Measurements from ENCODE around the gene FKBP1B.
"Not testable (repeated sequence)": the region's sequence is repeated elsewhere in the genome, so short reads cannot be mapped to it uniquely, and the experiment has no call there.

FKBP1B gene

DNA sequence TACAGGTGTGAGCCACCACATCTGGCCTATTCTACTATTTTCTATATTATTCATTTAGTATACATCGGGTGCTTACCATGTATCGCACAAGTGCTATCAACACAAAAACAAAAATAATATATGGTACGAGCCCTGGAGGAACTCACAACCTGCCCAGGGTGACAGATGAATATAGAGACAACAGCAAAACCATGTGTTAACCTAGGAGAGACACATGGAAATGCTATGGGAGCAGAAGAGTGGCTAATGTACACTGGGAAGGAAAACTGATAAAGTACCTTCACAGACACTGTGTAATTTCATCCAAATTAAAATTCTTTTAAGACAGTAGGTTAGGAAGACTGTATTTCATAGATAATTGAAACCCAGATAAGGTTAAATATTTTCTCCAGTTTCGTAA is 22.7 kb downstream of the FKBP1B start:
- no peak for DNase-seq (ENCODE audit: low spot score)

DNA sequence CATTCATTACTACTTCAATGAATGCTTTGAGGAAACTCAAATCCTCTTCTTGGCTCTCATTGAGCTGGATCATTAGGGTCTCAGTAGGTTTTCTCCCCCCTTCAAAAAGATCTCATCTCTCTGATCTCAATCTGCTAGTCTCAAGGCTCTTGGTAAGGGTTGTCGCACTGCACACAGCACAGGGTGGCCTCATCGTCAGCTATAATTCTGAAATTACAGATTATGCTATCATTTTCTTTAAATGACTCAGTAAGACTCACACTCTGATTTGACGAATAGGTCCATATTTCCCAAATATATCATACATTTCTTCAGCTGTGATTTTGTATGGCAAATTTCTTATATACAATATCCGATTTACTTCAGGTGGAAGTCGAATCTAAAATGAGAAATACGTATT is 24.3 kb downstream of the FKBP1B start:
- no peak for DNase-seq (ENCODE audit: low spot score)

DNA sequence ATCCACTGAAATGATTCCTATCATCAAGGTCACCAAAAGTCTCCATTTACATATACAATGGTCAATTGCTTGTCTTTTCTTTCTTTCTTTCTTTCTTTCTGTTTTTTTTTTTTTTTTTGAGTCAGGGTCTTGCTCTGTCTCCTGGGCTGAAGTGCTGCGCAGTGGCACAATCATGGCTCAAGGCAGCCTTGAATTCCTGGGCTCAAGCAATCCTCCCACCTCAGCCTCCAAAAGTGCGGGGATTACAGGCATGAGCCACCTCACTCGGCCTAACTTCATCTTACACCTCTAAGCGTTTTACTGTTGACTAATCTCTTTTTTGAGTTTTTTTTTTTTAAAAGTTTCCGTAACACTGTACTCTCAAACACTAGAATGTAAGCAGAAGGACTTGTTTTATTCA is 25.7 kb downstream of the FKBP1B start:
- DNase-seq (ENCODE audit: low spot score), result no peak

DNA sequence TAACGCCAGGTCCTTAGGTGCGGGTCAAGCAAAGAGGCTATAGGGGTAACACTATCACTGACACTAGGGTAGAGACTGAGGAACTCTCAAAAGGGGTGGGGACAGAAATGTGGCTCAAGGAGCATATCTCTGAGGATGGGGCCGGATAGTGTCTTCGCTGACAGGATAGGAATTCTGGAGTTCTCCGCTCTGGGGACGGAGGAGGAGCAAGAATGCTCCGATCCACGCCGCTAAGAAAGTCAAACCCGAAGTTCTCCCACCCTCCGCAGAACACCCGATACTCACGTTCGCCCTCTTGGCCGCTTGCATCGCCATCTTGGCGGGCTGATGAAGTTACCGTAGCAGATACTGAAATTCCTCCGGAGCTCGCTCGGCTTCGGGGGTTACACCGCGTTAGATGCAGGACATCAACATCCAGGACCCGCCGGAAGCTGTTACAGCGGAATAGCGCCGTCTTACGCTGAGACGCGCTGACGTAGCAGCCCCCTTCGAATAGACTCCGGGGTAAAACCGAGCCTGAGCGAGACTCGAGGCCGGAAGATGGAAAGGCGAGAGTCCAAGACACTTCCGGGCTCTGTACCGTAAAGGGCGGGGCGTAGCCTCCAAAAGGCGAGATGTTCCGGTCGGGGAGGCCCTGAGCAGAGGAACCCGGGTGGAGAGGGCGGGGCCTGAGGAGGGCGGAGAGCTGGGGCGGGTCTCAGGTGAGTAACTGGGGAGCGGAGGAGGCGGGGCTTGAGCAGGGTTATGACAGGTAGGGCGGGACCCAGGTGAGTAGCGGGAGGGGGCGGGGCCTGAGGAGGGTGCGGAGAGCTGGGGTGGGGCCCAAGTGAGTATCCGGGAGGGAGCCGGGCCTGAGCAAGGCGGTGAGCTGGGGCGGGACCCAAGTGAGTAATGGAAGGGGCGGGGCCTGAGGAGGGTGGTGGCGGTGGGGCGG is 26.6 kb downstream of the FKBP1B start, which contains the start of gene SF3B6:
Gene SF3B6 (minus strand): TSS at position 412 of the 934 bp plus-strand sequence. CDS start 97 bp downstream, at position 315.
- DNase-seq (ENCODE audit: low spot score), result peak; percentile 94

DNA sequence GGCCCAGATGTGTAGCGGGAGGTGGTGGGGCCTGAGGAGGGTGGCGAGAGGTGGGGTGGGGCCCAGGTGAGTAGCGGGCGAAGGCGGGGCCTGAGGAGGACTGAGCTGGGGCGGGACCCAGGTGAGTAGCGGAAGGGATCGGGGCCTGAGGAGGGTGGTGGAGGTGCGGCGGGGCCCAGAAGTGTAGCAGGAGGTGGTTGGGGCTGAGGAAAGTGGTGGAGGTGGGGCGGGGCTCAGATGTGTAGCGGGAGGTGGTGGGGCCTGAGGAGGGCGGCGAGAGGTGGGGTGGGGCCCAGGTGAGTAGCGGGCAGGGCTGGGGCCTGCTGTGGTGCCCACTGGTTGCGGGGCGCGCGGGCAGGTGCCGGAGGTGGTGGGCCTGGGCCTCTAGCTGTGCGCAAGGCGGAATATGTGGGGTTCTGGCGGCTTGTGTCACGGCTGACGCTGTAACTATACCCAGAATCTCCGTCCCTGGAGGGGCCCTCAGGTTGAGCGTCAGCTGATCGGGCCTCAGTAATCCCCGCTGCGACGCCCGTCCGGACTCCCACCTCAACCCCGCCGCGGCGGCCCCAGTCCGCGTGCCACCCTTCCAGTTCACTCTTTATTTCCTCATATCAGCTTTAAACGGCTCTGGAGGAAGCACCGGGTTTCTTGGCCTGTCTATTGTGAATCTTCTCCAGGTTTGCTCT is 27.5 kb downstream of the FKBP1B start:
- DNase-seq (ENCODE audit: low spot score), result peak; percentile 15

DNA sequence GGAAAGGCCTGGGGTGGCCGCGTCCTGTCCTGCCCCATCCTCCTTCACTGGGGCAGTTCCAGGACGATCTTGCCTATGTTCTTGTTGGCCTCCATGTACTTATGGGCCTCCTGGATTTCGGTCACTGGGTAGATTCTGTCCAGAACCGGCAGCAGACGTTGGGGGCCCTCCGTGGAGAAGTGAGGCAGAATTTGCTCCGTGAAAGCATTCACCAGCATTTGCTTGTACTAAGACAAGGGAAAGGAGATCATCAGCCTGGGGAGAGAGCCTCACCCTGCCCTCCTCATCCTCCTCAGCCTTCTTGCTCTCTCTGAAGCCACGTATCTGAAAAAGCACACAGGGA is 28.0 kb downstream of the FKBP1B start:
- DNase-seq (ENCODE audit: low spot score), result no peak

DNA sequence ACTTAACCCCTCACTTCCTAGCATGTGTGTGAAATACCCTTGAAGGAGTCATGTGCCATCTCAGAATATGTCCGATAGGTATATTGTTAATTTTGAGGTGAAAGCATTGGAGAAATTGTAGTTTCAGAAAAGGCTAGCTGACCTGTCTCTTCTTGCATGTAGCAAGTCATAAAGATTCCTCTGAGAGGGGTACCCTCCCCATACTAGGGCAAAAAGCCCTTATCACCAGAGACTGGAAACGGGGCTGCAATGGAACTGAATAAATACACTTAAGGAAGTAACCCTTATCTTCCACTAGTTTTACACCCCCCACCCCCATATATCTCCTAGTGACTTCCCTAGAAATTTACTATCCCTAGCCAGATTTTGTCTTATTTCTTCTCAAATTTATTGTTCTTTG is 28.3 kb downstream of the FKBP1B start:
- DNase-seq (ENCODE audit: low spot score), result no peak

DNA sequence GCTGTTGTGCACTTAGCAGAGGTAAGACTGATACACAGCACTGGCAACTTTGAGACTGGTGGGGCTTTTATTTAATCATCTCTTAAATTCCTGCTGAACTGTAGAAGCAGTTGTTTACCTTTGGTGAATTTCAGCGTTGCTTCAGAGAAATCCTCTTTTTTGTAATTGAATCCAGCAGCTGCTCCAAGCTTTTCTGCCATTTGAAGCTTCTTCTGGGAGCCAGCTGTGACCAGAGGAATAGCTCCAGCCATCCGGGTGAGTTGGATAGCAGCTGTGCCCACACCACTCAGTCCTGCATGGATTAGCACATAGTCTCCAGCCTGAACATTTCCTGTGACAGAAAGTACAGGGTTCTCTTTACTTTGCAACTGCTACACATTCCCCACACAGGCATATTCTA is 31.2 kb downstream of the FKBP1B start:
- no peak for DNase-seq (ENCODE audit: low spot score)

DNA sequence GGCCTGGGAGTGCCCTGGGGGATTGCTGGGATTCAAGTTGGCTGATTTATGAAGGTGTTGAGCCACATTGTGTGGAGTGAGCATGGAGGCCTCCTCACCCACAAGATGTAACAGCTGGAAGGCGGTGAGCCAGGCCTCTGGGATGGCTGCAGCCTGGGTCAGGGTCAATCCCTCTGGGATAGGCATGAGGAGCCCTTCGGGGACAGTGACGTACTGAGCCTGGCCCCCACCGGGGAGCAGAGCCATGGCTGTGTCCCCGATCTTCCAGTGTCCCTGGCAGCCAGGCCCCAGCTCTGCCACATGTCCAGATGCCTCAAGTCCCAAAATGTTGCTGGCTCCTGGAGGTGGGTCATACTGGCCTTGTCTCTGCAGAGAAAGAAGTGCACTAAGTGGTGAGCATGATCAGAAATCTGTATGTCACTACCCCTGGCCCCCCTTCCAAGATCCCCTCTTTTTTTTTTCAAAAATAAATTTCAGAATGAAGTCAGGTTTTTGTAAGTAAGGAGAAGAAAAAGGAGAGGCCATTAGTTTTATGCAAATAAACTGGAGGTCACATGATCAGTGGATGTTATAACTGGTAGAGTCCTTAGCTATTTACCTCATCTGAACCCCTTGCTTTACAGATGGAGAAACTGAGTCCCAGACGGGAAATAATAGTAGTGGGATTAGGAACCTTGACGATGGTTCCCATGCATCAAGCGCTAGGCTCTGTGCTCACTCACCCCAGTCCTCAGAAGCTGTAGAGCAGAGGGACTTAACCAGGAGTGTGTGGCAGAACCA is 33.4 kb downstream of the FKBP1B start:
- DNase-seq (ENCODE audit: low spot score), result no peak

DNA sequence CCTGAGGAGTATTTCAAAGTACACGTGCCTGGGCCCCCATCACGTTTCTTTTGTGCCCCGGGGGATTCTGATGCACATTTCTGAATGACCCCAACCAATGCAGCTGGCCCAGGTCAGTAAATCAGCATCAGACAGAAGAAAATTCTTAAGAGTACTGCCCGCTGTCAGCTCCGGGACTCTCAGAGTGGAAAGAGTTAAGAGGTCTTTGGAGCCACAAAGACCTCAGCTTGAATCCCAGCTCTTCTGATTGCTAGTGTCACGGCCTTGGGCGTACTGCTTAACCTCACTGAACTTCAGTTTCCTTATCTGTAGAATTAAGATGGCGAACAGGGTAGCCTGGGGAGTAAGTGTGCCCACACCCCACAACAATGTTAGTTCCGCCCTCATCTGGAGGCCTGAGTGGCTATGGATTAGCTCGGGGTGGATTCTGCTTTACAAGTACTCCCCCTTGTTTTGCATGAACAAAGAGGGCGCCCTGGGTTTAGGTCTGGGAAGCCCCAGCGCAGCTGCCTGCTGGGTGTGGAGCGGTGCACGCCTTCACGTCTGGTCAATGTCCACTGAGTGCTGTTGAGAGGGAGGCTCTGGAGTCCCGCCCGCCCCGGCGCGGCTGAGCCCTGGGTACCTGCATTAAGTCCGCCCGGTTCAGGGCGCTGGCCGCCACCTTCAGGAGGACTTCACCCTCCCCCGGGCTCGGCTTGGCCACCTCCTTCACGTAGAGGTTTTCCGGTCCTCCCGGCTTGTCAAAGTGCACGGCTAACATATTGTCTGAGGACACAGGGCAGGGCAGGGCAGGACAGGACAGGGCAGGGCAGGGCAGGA is 34.2 kb downstream of the FKBP1B start:
- peak; percentile 86 for DNase-seq (ENCODE audit: low spot score)

DNA sequence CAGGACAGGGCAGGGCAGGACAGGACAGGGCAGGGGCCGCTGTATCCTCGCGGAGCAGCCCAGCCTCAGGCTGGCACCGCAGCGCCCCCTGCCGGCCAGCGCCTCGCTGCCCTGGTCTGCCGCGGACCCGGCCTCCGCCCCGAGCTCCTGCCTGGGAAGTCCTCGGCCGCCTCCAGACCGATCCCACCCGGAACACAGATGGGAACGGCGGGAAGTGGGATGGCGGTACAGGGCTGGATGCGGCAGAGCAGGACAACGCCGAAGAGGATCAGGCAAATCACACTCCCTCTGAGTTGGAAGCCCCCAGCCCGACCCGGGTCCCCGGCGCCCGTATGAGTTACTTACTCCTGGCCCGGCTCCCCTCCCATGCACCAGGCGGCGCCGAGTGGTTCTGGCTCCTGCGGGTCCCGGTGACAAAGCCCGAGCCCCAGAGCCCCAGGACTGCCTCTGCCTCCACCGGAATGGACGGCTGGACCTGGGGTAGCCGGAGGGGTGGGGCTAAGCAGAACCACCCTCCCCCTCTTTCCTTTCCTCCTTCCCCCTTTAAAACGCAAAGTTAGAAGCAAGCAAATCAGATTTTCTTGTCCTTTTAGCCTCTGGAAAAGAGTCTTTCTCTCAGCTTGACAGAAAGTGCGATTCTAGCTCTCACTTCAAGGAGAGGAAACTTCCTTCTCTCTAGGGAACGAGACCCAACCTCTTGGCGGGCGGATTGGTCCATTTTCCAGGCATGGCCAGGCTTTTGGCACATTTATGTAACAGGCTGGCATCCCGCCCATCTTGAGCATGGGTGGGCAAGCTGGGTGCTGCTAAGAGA is 35.1 kb downstream of the FKBP1B start, which contains the start of gene TP53I3:
Gene TP53I3 (minus strand): TSS at position 449 of the 814 bp plus-strand sequence. CDS start 508 bp downstream, outside the sequence.
- peak; percentile 87 for DNase-seq (ENCODE audit: low spot score)

DNA sequence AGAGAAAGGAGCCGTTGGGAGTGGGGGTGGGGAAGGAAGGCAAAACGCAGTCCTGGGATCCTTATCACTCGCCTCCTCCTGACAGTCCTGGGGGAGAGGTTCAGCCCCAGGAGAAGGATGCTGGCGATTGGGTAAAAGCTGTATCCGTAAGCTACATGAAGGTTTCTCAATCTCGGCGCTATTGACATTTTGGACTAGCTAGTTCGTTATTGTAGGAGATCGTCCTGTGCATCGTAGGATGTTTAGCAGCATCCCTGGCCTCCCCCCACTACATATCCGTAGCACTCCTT is 35.6 kb downstream of the FKBP1B start:
- DNase-seq (ENCODE audit: low spot score), result no peak

DNA sequence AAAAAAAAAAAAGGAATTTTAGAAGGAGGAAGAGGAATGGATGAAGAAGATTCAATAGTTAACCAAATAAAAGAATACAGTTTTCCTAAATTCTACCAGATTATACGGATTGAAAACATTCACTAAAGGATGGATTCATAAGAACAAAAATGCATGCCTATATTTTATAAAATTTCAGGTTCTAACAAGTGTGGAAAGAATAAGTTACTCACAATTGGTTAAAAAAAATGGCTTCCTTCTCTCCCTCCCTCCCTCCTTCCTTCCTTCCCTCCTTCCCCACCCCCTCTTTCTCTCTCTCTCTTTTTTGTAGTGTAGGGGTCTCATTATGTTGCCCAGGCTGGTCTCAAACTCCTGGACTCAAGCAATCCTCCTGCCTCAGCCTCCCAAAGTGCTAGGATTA is 36.7 kb downstream of the FKBP1B start:
- DNase-seq (ENCODE audit: low spot score), result no peak

DNA sequence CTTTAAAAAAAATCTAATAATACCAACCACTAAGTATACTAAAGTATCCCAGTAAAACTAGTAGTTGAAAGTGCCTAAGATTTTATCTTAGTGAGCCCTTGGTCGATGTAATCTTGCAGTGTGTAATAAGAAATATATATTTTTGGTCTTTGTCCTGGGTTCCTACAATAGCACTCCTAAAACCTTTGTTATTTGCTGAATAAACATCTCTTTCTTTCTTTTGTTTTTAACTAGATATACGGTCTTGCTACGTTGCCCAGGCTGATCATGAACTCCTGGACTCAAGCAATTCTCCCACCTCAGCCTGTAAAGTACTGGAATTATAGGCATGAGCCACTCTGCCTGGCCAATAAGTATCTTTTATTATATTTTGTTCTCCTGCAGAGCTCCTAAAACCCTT is 37.5 kb downstream of the FKBP1B start:
- no peak for DNase-seq (ENCODE audit: low spot score)

DNA sequence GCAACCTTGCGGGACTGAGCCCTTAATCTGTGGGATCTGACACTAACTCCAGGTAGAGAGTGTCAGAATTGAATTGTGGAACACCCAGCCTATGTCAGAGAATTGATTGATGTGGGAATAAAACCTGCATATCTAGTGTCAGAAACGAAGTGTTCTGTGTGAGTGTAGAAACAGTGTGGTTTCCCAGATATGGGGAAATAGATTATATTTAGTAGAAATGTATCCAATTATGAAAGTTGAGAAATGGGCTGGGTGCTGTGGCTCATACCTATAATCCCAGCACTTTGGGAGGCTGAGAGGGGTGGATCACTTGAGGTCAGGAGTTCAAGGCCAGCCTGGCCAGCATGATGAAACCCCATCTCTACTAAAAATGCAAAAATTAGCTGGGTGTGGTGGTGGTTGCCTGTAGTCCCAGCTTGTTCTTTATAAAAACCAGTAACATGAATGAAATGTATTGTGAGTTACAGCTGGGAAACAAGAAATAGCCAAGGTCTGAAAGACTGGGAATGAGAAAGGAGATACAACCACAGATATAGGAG is 39.3 kb downstream of the FKBP1B start:
- no peak for DNase-seq (ENCODE audit: low spot score)

DNA sequence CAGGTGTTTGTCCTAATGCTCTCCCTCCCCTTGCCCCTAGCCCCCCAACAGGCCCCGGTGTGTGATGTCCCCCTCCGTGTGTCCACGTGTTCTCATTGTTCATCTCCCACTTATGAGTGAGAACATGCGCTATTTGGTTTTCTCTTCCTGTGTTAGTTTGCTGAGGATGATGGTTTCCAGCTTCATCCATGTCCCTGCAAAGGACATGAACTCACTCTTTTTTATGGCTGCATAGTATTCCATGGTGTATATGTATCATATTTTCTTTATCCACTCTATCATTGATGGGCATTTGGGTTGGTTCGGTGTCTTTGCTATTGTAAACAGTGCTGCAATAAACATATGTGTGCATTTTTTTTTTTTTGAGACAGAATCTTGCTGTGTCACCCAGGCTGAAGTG is 43.7 kb downstream of the FKBP1B start:
- DNase-seq (ENCODE audit: low spot score), result not testable (repeated sequence)

DNA sequence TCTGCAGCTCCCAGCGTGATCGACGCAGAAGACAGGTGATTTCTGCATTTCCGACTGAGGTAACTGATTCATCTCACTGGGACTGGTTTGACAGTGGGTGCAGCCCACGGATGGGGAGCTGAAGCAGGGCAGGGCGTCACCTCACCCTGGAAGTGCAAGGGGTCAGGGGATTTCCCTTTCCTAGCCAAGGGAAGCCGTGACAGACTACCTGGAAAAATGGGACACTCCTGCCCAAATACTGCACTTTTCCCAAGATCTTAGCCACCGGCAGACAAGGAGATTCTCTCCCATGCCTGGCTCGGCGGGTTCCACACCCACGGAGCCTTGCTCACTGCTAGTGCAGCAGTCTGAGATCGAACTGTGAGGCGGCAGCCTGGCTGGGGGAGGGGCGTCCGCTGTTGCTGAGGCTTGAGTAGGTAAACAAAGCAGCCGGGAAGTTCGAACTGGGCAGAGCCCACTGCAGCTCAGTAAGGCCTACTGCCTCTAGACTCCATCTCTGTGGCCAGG is 45.7 kb downstream of the FKBP1B start:
- DNase-seq (ENCODE audit: low spot score), result not testable (repeated sequence)

DNA sequence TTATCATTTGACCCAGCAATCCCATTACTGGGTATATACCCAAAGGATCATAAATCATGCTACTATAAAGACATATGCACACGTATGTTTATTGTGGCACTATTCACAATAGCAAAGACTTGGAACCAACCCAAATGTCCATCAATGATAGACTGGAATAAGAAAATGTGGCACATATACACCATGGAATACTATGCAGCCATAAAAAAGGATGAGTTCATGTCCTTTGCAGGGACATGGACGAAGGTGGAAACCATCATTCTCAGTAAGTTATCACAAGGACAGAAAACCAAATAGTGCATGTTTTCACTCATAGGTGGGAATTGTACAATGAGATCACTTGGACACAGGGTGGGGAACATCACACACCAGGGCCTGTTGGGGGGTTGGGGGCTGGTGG is 51.2 kb downstream of the FKBP1B start:
- DNase-seq (ENCODE audit: low spot score), result not testable (repeated sequence)

DNA sequence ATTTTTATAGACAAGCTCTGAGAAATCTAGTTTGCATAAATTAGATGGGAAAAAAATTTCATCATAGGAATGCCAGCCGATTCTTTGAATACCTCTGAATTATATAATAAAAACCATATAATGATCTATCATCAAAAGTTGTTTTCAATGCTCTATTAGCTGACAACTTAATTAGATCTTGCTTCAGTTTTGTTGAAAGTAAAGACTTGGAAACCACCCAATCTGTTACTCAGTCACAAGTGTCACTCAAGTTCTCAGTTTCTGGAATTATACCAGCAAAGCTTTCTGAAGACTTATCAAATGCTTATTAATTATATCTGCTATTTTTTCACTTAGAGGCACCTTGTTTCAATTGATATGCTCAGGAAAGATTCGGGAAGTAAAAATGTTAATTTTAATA is 52.5 kb downstream of the FKBP1B start:
- no peak for DNase-seq (ENCODE audit: low spot score)

DNA sequence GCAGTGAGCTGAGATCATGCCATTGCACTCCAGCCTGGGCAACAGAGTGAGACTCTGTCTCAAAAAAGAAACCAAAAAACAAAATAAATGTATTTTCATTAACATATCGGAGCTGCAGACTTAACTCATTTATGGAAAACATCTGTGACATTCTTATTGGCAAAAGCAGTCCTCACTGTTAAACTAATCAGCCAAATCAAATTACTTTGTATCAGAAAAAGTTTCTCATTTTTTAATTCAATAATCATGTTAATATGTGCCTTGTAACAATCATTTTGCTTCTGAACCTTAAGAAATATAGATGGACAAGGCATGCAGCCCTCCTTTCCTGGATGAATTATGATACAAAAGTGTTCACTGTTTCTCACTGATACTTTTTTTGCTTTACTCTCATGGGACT is 53.1 kb downstream of the FKBP1B start:
- DNase-seq (ENCODE audit: low spot score), result no peak
